ENCODE data around the gene INPP5A. TPM values are rescaled to one million over a fixed set of nuclear protein-coding genes. Genes with fewer than 3 reads are reported as not detected.
"Not testable (repeated sequence)": the region's sequence is repeated elsewhere in the genome, so short reads cannot be mapped to it uniquely, and the experiment has no call there.

Gene INPP5A
- total and polyA plus RNA-seq, 4 donors: 12.4 to 39.9 (median 28.2) TPM

DNA sequence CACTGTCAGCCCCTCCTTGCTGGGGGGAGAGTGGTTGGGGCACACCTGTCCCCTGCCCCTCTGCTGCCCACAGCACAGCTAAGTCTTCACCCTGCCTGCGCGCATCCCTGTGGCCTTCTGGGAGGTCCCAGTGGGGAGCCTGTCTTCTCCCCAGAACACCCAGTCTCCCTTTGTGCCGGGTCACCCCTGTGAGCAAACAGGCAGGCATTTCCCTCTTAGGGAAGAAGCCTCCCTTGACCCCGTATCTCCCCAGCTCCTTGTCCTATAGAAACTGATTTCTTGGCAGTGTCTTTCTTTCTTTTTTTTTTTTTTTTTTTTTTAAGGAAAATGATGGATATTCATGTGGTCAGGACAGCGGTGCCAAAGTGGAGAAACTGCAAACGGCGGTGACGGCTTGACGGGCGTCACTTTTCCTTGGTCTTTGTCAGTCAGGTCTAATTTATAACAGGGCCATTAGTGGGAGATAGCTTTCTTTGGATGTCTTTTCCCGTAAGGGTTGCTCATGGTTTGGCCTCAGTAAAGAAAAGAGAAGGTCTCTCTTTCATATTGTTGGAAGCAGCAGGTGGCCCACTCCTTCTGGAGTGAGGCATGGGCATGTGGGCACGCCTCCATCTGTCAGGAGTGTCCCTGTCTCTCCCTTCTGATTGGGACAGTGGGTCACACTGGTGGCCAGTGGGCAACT, 133.1 kb downstream of the INPP5A start:
- peak in 1 of 3 donors; percentile 8 for DNase-seq
- no peaks in the 10 kb centered on the region for H3K27me3 ChIP-seq (ENCODE audit: control insufficient read depth in 3 of 3, insufficient read depth in 3 of 3, low read length in 2 of 3)
- TF ChIP-seq, protein P1, sequence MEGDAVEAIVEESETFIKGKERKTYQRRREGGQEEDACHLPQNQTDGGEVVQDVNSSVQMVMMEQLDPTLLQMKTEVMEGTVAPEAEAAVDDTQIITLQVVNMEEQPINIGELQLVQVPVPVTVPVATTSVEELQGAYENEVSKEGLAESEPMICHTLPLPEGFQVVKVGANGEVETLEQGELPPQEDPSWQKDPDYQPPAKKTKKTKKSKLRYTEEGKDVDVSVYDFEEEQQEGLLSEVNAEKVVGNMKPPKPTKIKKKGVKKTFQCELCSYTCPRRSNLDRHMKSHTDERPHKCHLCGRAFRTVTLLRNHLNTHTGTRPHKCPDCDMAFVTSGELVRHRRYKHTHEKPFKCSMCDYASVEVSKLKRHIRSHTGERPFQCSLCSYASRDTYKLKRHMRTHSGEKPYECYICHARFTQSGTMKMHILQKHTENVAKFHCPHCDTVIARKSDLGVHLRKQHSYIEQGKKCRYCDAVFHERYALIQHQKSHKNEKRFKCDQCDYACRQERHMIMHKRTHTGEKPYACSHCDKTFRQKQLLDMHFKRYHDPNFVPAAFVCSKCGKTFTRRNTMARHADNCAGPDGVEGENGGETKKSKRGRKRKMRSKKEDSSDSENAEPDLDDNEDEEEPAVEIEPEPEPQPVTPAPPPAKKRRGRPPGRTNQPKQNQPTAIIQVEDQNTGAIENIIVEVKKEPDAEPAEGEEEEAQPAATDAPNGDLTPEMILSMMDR (IDR thresholded peaks at IDR 0.05; ENCODE audit: control extremely low read depth, extremely low read depth): no peak
- no peak overlapping the region for H3K9ac ChIP-seq (ENCODE audit: insufficient read depth in 1 of 2, low read length in 2 of 2)
- peaks cover 0 to 5% (median 0%) of the 10 kb centered on the region in 4 donors for H3K36me3 ChIP-seq (ENCODE audit: control insufficient read depth in 4 of 4, insufficient read depth in 4 of 4, low read length in 4 of 4)
- no peak overlapping the region for H3K4me3 ChIP-seq
- peaks cover 0 to 2% (median 0%) of the 10 kb centered on the region in 5 donors for H3K4me1 ChIP-seq (ENCODE audit: control insufficient read depth in 5 of 5, insufficient read depth in 5 of 5, low read length in 5 of 5)
- ATAC-seq (ENCODE audit: insufficient read depth, low FRiP score): no peak
- H3K9me3 ChIP-seq (ENCODE audit: control insufficient read depth in 4 of 4, insufficient read depth in 3 of 4, low read length in 3 of 4): no peaks in the 10 kb centered on the region
- H3K27ac ChIP-seq (ENCODE audit: low read depth in 1 of 2, low read length in 1 of 2): no peak overlapping the region
- WGBS, 2 donors: 96 to 97% methylated on average over 12 of the region's 12 CpGs

DNA sequence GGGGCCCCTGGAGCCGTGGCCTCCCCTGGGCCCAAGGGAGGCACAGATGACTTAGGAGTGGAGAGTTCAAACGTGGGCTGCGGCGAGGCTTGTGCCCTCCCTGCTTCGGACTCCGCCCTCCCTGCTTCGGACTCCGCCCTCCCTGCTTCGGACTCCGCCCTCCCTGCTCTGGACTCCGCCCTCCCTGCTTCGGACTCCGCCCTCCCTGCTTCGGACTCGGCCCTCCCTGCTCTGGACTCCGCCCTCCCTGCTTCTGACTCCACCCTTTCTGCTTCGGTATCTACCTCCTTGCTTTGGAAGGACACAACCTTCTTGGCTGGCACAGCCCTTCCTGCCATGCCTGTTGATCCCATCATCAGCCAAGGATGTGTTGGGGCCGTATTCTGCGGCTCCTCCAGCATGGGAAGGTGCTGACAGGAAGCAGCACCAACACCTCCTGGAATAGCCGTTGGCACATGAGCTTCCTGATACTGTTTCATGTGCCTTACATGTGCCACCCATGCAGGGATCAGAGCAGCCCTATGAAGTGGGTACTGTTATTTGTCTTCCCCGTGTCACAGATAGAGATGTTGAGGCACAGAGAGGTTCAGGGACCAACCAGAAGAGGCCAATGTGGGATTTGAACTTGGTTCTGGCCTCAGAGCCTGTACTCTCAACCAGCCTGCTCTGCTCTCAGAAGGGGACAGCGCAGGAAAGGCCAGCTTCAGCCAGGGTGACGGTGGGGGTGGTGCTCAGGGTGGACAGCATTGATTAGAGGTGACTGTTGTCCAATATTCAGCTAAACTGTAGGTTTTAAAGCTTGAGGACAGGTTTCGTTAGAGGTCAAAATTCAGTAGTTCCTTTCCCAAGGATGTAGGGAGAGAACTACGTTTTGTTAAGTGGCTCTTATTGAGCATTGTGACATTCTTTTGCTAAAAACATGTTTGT, 133.9 kb downstream of the INPP5A start:
- no peak overlapping the region for H3K9ac ChIP-seq (ENCODE audit: insufficient read depth in 1 of 2, low read length in 2 of 2)
- ATAC-seq (ENCODE audit: insufficient read depth, low FRiP score) (no peak), DNase-seq (peak in 1 of 3 donors; percentile 2)
- peaks cover 0 to 2% (median 0%) of the 10 kb centered on the region in 5 donors for H3K4me1 ChIP-seq (ENCODE audit: control insufficient read depth in 5 of 5, insufficient read depth in 5 of 5, low read length in 5 of 5)
- H3K4me3 ChIP-seq: no peak overlapping the region
- H3K36me3 ChIP-seq (ENCODE audit: control insufficient read depth in 4 of 4, insufficient read depth in 4 of 4, low read length in 4 of 4): peaks cover 0 to 5% (median under 1%) of the 10 kb centered on the region in 4 donors
- no peak overlapping the region for H3K27ac ChIP-seq (ENCODE audit: low read depth in 1 of 2, low read length in 1 of 2)
- no peaks in the 10 kb centered on the region for H3K27me3 ChIP-seq (ENCODE audit: control insufficient read depth in 3 of 3, insufficient read depth in 3 of 3, low read length in 2 of 3)
- 92 to 94% methylated on average over 25 of the region's 25 CpGs for WGBS, 2 donors
- H3K9me3 ChIP-seq (ENCODE audit: control insufficient read depth in 4 of 4, insufficient read depth in 3 of 4, low read length in 3 of 4): no peaks in the 10 kb centered on the region
- TF ChIP-seq, protein P1 (IDR thresholded peaks at IDR 0.05; ENCODE audit: control extremely low read depth, extremely low read depth): no peak

DNA sequence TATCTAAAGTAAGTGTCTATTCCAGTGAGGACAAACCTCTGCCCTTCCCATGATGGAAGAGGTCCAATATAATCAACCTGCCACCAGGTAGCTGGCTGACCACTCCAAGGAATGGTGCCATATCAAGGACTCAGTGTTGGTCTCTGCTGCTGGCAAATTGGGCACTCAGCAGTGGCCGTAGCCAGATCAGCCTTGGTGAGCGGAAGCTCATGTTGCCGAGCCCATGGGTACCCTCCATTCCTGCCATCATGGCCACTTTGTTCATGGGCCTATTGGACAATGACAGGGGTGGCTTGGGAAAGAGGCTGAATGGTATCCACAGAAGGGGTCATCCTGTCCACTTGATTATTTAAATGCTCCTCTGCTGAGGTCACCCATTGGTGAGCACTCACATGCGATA, 136.2 kb downstream of the INPP5A start:
- not testable (repeated sequence) for H3K4me3 ChIP-seq; ATAC-seq (ENCODE audit: insufficient read depth, low FRiP score)

DNA sequence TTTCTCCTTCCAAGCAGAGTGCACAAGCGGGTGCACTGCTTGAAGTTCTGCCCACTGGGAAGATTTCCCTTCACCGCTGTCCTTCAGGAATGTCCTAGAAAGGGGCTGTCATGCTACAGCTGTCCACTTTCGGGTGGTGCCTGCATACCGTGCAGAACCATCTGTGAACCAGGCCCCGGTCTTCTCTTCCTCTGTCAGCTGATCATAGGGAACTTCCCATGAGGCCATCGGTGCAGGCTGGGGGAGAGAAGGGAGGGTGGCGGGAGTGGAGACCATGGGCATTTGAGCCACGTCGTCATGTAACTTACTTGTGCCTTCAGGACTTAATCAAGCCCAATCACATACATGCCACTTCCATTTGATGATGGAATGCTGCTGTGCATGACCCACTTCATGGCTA, 136.7 kb downstream of the INPP5A start:
- Histone ChIP-seq H3K9me3 (ENCODE audit: control insufficient read depth in 4 of 4, insufficient read depth in 3 of 4, low read length in 3 of 4) (peaks cover 0 to 3% (median 0%) of the 10 kb centered on the region in 4 donors), H3K4me1 (ENCODE audit: control insufficient read depth in 5 of 5, insufficient read depth in 5 of 5, low read length in 5 of 5) (peaks cover 0 to 13% (median 0%) of the 10 kb centered on the region in 5 donors), H3K27ac (ENCODE audit: low read depth in 1 of 2, low read length in 1 of 2) (no peak overlapping the region), H3K9ac (ENCODE audit: insufficient read depth in 1 of 2, low read length in 2 of 2) (no peak overlapping the region), H3K27me3 (ENCODE audit: control insufficient read depth in 3 of 3, insufficient read depth in 3 of 3, low read length in 2 of 3) (no peaks in the 10 kb centered on the region), H3K4me3 (no peak overlapping the region), H3K36me3 (ENCODE audit: control insufficient read depth in 4 of 4, insufficient read depth in 4 of 4, low read length in 4 of 4) (peaks cover 0 to 5% (median 2%) of the 10 kb centered on the region in 4 donors)
- TF ChIP-seq, protein P1 (IDR thresholded peaks at IDR 0.05; ENCODE audit: control extremely low read depth, extremely low read depth): no peak
- DNase-seq (no peak), ATAC-seq (ENCODE audit: insufficient read depth, low FRiP score) (no peak)
- WGBS, 2 donors: 93 to 95% methylated on average over 9 of the region's 9 CpGs

More for the DNA sequence above, 136.2 kb downstream of the INPP5A start:
- not testable (repeated sequence) for DNase-seq; H3K9me3 ChIP-seq (ENCODE audit: control insufficient read depth in 4 of 4, insufficient read depth in 3 of 4, low read length in 3 of 4); H3K9ac ChIP-seq (ENCODE audit: insufficient read depth in 1 of 2, low read length in 2 of 2); H3K27me3 ChIP-seq (ENCODE audit: control insufficient read depth in 3 of 3, insufficient read depth in 3 of 3, low read length in 2 of 3); H3K36me3 ChIP-seq (ENCODE audit: control insufficient read depth in 4 of 4, insufficient read depth in 4 of 4, low read length in 4 of 4); H3K27ac ChIP-seq (ENCODE audit: low read depth in 1 of 2, low read length in 1 of 2)
- peaks cover 0 to 13% (median 0%) of the 10 kb centered on the region in 5 donors for H3K4me1 ChIP-seq (ENCODE audit: control insufficient read depth in 5 of 5, insufficient read depth in 5 of 5, low read length in 5 of 5)
- 97% methylated on average over 4 of the region's 4 CpGs for WGBS, 2 donors
